Measurements from ENCODE around the gene CFAP410.

Gene CFAP410

DNA sequence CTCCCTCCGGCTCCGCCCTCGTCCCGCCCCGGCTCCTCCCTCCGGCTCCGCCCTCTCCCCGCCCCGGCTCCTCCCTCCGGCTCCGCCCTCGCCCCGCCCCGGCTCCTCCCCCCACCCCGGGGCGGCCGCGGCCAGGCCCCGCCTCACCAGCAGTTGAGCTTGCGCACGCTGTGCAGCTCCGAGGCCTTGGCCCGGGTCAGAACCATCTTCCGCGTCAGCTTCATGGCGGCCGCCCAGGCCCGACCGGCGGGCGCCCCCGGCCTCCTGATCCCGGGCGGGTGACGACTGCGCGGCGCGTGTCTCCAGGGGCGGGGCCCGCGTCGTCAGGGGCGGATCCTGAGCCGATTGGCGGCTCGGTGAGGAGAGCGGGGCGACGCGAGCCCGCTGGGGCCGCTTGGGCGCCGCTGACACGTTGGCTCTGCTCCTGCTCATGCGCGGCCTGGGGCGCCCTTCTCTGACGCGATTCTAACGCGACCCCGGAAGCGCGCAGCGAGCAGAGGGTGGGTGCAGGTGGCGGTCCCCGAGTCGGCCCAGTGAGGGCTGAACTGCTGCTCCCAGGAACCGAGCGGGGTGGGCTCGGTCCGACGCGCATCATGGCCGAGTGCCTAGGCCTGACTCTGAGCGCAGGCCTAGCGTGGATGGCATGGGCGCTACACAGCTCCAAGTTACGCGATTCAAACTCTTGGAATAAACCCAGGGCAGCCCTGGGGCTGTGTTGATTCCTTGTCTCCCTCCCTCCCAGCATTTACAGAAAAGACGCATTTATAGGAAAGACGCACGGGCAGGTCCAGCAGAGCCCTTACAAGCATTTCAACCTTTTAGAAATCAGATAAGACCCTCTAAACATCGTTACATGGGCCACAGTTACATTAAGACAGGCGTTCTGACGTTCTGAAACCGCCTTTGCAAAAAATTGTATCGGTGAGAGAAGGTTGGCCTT is at the start of gene CFAP410:
Gene CFAP410, minus strand, starts transcription at position 420 of the 940 bp plus-strand sequence. Its CDS starts 196 bp downstream, at position 224.
- in situ Hi-C loops (cut with MboI; ENCODE audit: low sequenced_read_pairs), result no loop called here

DNA sequence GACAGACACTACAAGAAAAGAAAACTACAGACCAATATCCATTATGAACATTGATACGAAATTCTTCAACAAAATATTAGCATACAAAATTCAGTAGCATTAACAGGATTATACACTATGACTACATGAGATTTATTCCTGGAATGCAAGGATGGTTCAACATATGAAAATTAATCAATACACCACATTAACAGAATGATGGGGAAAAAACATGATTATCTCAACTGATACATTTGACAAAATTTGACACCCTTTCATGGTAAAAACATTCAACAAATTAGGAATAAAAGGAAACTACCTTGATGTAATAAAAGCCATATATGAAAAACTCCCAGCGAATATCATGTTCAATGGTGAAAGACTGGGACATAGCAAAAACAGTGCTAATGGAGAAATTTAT is 45.8 kb upstream of the CFAP410 start:
- in situ Hi-C loops (cut with MboI; ENCODE audit: low sequenced_read_pairs), result no loop called here

DNA sequence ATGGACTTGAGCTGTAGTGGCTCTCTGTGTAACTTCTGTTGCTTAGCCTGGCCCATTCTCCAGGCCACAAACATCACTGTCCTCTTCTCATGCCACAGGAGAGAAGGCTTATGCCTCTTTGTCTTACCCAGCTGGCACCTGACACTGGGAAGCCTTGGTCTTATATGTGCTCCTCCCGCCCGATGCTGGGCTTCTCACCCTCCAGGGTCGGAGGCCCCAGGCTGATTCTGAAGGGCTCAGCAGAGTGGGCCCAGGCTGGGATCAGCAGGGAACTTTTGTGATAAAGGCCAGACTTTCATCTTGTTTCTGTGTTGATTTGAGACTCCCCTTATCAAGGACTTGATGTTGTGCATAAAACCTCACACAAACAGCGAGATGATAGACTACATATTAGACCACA is 44.0 kb upstream of the CFAP410 start:
- in situ Hi-C loops (cut with MboI; ENCODE audit: low sequenced_read_pairs), result no loop called here

DNA sequence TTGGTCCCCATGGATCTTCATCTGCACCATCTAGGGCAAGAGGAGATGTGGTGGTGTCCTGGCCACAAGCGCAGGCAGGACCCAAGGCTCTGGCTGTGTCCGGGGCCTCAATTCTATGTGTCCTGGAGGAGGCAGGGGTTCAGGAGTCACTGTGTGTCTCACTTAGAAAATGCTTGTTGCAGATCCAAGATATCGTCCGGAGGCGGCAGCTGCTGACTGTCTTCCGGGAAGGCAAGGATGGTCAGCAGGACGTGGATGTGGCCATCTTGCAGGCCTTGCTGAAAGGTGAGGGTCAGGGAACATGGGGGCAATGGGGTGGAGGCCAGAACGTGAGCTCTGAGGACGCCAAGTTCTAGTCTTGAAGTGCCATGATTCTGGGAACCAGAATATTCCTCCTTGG is 43.3 kb upstream of the CFAP410 start:
- in situ Hi-C loops (cut with MboI; ENCODE audit: low sequenced_read_pairs), result no loop called here

DNA sequence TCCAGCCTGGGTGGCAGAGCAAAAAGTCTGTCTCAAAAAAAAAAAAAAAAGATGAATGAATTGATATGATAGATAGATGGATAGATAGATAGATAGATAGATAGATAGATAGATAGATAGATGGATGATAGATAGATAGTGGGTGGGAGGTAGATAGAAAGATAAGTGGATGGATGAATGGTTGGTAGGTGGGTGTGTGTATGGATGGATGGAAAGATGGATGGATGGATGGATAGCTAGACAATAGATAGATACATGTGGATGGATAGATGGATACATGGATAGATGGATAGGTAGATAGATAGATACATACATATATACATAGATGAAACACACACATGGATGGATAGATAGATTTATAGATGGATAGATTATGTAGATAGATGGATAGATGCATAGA is 42.7 kb upstream of the CFAP410 start:
- in situ Hi-C loops (cut with MboI; ENCODE audit: low sequenced_read_pairs), result no loop called here

DNA sequence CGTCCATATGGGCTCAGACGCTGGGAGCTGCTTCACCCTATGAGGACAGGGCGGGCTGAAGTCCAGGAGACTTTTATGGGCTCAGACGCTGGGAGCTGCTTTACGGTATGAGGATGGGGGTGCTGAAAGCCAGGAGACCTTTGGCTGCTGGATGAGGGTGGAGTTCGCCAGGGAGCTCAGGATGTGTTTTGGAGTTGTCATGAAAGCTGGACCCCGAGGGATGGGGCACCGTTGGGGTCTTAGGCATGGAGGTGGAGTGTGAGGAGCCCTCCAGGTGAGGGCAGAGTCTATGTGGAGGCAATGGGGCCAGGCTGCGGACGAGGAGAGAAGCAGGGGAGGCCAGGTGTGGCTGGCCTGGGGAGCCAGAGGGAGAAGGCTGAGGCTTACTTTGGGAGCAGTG is 41.7 kb upstream of the CFAP410 start:
- in situ Hi-C loops (cut with MboI; ENCODE audit: low sequenced_read_pairs), result no loop called here

DNA sequence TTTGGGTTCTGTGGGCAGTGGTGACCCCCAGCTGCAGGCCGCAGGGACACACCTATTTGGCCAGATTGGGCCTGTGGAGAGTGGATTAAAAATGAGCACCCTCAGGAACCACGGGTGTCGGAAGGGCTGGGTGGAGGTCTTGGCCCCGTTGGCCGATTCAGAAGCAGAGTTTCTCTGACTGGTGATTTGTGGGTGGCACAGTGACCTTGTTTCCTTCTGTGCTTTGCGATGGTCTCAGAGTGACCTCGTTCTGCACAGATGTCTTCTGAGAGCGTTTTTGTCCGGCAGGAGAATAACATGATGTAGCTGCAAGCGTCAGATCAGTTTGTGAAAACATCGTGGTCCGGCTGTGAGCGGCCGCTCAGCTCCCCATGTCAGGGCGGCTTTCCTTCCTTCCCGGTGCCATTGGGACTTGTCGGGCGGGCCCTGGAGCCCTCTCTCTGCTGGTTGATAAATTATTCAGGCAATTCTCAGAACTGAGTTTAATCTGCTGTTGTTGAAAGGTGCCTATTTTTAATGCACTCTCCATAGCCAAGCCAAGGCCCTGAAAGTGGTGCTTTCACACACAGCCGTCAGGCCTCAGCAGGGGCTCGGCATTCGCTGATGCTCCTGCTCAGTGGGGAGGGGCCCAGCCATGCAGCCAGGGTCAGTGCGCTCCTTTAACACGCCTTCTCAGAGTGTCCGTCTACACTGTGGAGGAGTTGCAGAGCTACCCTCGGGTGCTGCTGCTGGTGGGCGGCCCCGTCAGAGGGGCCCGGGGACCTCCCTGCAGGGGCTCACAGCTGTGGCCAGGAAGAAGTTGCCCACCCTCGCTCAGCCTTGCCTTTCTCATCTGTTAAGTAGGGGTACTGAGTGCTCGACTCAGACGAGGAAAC is 41.0 kb upstream of the CFAP410 start:
- in situ Hi-C loops (cut with MboI; ENCODE audit: low sequenced_read_pairs), result loop anchor here (10.0 kb wide), 1 partner anchor 65 kb away; no protein-coding TSS in a partner anchor

DNA sequence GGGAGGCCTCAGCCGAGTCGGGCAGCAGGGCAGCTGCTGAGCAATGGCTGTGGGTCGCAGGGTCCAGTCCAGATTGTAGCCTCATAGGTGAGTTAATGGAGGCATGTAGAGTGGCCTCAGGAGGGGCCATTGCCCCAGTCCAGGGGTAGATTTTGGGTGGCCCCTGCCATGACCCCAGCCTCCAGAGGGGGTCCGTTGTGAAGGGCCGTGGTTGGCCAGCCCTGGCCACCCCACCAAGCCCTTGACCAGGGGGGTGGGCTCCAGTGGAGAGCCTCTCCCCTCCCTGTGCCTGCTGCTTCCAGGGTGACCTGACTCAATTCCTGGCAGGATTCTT is 40.3 kb upstream of the CFAP410 start:
- in situ Hi-C loops (cut with MboI; ENCODE audit: low sequenced_read_pairs), result loop anchor here (10.0 kb wide), 1 partner anchor 65 kb away; no protein-coding TSS in a partner anchor

DNA sequence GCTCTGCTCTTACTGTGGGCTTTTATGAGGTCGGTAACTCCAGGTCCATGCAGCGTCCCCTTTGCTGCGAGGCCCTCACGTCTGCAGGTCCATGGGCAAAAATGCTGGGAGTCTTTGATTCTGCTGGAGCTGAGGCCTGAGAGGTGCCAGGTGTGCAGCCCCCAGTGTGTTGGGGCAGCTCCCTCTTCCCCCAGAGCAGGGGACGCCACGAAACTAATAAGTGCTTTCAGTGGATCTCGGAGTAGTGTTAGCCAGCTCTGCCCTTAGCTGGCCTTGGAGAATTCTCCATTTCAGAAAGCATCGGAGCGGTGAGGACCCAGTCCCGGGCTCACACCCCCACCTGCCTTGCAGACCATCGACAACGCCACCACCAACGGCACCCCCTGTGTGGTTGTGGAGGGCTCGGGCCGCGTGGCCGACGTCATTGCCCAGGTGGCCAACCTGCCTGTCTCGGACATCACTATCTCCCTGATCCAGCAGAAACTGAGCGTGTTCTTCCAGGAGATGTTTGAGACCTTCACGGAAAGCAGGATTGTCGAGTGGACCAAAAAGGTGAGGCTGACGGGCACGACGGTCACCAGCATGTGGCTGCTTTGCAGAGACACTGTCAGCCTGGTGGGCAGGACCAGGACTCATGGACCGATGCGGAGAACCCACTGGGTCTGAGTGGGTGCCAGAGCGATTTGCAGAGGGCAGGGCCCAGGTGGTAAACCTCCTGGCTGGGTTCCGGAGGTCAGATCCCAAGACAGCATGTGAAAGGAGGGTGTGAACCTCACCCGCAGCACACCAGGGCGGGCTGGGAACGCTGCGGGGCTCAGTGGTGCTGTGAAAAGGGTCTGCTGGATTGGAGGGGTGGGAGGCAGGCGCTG is 39.7 kb upstream of the CFAP410 start:
- in situ Hi-C loops (cut with MboI; ENCODE audit: low sequenced_read_pairs), result loop anchor here (10.0 kb wide), 1 partner anchor 64 kb away; no protein-coding TSS in a partner anchor

DNA sequence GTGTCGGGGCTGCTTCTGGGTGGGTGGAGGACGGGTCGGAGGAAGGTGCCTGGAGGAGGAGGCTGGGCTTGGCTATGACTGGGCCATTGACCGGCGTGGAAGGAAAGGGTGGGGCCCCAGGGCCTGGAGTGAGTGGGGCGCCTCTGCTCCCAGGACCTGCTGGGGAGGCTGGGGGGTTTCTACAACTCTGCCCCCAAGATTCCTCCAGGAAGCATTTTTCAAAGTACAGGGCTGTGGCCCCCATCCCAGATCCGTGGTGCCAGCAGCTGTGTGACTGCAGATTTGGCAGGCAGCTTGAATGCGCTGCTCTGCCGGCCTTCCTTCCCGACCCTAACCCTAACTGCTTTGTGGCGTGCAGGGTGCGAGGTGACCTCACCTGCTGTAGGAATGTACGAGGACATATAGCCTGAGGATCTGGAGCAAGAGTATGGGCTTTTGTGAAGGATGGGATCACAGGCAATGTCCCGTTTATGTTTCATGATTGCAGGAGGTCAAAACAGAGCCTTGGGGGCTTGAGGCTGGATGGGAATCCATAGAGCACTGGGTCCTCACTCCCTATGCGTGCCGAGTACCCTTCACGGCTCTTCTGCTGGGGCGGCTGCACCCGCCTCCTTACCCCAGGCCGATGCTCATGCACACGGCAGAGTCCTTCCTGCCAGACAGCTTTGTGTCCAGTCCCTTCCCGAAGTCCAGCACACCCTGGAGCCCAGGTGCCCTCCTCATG is 38.9 kb upstream of the CFAP410 start:
- in situ Hi-C loops (cut with MboI; ENCODE audit: low sequenced_read_pairs), result loop anchor here (10.0 kb wide), 1 partner anchor 63 kb away; no protein-coding TSS in a partner anchor

DNA sequence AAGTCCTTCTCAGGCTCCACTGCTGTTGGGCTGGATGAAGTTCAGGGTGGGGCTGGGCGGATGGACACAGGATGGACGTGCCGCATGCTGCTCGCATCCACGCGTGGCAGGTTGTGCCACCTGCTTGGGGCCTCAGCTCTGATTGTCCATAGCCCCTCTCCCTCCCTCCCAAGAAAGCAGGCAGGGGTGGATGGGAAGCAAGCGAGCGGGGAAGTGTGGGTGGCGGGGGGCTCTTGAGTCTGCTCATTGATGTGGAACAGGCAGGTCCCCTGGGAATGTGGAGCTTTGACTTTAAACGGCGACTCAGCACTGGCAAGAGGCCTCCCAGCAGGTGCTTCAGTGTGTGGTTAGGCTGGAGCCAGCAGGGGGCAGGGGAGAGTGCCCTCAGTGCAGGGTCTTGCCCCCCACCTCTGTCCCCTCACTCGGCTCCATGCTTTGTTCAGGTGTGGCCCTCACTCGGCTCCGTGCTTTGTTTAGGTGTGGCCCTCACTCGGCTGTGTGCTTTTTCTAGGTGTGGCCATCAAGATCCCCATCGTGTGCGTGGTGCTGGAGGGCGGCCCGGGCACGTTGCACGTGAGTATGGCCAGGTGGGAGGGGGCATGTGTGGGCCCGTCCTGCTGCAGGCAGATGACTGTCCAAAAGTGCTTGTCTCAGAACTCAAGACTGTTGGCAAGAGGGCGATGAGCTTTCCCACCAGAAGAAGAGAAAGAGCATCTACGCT is 38.2 kb upstream of the CFAP410 start:
- in situ Hi-C loops (cut with MboI; ENCODE audit: low sequenced_read_pairs), result loop anchor here (10.0 kb wide), 1 partner anchor 63 kb away; no protein-coding TSS in a partner anchor

DNA sequence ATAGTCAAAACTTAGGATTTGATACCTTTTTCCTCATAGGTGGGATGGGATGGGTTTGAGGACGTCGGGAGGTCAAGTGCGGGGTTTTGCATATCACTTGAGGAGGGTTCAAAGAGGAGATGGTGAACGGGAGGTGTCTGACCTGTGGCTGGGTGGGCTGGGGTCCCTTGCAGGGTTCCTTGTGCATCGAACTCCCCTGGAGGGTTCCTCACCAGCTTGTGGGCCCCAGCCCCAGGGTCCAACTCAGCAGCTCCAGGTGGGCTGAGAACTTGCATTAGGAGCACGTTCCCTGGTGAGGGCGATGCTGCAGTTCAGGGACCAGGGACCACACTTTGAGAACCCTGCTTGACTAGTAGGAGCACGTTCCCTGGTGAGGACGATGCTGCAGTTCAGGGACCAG is 37.4 kb upstream of the CFAP410 start:
- in situ Hi-C loops (cut with MboI; ENCODE audit: low sequenced_read_pairs), result loop anchor here (10.0 kb wide), 1 partner anchor 62 kb away; no protein-coding TSS in a partner anchor

DNA sequence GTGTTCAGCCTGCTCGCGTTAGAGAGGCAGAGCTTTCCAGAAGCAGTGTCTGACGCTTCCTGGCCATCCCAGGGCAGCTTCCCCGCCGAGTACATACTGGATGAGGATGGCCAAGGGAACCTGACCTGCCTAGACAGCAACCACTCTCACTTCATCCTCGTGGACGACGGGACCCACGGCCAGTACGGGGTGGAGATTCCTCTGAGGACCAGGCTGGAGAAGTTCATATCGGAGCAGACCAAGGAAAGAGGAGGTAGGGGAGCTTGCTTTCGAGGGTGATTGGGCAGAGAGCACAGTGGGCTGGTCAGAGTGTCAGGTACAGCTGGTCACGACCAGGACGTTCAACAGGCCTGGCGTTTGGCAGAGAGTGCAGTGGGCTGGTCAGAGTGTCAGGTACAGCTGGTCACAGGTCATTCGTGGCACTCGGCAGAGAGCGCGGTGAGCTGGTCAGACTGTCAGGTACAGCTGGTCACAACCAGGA is 36.6 kb upstream of the CFAP410 start:
- in situ Hi-C loops (cut with MboI; ENCODE audit: low sequenced_read_pairs), result loop anchor here (10.0 kb wide), 1 partner anchor 61 kb away; no protein-coding TSS in a partner anchor

DNA sequence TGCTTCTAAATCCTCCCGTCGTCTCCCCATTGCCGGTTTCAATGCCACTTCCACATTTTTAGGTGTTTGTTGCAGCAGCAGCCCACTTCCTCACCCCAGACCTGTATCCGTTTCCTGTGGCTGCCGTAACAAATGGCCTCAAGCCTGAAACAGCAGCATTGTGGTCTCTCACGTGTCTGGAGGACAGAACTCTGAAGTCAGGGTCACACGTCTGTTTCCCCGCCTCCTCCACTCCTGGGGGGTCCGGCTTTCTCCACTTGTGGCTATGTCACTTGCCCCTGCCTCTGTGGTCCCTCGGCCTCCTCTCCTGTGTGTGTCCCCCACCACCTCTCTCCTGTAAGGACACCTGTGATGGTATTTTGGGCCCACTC is 36.1 kb upstream of the CFAP410 start:
- in situ Hi-C loops (cut with MboI; ENCODE audit: low sequenced_read_pairs), result loop anchor here (10.0 kb wide), 1 partner anchor 60 kb away; no protein-coding TSS in a partner anchor

DNA sequence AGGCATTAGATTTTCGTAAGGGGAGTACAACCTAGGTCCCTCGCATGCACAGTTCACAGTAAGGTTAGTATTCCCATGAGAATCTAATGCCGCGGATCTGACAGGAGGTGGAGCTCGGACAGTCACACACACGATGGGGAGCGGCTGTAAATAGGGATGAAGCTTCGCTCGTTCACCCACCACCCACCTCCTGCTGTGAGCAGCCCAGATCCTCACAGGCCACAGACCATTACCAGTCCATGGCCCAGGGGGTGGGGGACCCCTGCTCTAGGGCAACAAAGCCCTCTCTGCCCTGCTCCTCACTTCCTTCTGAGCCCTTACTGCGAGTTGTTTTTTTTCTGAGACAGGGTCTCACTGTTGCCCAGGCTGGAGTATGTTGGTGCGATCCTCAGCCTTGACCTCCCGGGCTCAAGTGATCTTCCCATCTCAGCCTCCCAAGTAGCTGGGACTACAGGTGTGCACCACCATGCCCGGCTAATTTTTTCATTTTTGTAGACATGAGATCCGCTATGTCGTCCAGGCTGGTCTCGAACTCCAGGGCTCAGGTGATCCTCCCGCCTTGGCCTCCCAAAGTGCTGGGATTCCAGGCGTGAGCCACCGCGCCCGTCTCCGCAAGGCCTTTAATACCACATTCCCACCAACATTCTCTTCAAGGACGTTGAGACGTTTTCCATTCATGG is 35.6 kb upstream of the CFAP410 start:
- in situ Hi-C loops (cut with MboI; ENCODE audit: low sequenced_read_pairs), result loop anchor here (10.0 kb wide), 1 partner anchor 60 kb away; no protein-coding TSS in a partner anchor

DNA sequence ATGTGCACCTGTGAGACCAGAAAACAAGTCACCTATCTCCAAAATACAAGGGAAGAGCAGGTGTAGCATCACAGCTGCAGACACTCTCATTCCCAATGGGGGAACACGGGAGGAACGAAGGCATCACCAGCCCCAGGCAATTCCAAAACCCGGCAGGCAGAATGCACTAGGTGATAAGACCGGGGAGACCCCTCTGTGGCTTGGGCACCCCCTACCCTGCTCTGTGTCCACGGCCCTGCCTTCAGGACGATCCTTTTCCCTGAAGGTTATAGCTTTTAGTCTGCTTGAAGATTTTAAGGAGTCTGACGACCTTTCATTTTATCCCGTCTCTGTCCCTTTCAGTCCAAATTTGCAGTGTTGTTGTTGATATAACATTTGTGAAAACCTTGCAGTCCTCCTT is 33.4 kb upstream of the CFAP410 start:
- in situ Hi-C loops (cut with MboI; ENCODE audit: low sequenced_read_pairs), result loop anchor here (10.0 kb wide), 1 partner anchor 58 kb away; no protein-coding TSS in a partner anchor

DNA sequence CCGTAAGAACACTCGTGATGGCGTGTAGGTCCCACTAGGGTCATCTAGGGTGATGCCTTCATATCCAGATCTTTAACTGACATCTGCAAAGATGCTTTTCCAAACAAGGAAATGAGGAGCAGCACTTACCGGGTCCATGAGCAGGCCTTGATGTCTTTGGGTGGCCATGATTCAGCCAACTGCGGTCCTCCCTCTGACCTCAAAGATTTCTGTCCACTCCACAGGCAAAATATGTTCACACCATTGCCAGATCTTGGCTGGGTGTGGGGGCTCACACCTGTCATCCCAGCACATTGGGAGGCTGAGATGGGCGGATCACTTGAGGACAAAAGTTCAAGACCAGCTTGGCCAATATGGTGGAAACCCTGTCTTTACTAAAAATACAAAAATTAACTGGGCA is 32.4 kb upstream of the CFAP410 start:
- in situ Hi-C loops (cut with MboI; ENCODE audit: low sequenced_read_pairs), result loop anchor here (10.0 kb wide), 1 partner anchor 57 kb away; no protein-coding TSS in a partner anchor

DNA sequence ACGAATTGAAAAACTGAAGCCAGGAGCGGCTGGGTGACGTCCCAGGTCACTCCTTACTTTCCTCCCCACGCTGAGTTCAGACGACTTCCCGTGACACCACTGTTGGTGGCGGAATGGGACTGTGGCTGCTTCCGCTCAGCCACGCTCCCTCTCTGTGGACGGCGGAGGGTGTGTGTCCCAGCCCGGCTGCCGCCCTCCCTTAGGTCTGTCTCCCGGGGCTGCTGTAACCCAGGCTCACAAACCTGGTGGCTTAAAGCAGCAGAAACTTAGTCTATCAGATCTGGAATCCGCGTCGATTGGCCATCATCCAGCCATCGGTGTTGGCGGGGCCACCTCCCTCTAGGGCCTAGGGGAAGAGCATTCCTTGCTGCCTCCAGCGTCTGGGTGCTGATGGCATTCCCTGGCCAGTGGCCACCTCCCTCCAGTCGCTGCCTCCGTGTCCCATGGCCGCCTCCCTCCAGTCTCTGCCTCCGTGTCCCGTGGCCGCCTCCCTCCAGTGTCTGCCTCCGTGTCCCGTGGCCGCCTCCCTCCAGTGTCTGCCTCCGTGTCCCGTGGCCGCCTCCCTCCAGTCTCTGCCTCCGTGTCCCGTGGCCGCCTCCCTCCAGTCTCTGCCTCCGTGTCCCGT is 31.7 kb upstream of the CFAP410 start:
- in situ Hi-C loops (cut with MboI; ENCODE audit: low sequenced_read_pairs), result loop anchor here (10.0 kb wide), 1 partner anchor 56 kb away; no protein-coding TSS in a partner anchor
